ENCODE measurements around the gene DPM2. TPM values are rescaled to one million over a fixed set of nuclear protein-coding genes. Genes with fewer than 3 reads are reported as not detected.

DPM2 gene
- polyA plus RNA-seq, 10 donors, result 15.7 to 25.3 (median 22.5) TPM

DNA sequence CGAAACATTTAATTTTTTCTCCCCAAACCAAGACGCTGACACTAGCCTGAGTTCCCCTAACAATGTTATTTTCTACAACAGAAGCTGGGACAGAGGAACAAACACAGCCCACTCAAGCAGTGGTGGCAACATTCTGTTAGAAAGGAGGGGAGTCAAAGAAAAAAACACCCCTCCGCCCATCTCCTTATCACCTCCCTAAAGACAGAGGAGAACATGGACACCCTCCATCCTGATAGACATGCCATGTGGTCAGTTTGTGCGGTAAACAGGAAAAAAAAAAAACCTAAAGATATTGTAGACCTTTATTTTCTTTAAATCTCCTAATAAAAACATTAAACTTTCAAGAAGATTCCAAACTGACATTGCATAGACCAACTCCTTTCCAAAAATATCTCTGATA lies 2.9 kb upstream of the DPM2 start:
- DNase-seq, result no peak

DNA sequence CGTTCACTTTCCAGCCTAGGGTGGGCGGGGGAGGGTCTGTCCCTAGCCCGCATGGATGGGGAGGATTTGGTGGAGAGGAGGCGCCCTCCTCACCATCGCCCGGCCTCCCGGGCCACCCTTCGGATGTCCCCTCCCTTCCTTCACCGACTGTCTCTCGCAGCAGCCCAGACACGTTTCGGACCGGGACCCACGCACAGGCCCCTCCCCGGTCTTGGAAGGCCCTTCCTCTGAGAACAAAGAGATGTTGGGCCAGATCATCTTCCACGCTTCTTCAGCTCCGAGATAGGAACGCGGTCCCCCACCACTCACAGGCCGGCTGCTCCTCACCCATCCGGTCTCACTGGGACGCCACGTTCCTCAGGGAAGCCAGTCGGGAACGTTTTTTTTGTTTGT lies 640 bp upstream of the DPM2 start:
- peak in 1 of 3 donors; percentile 75 for DNase-seq

DNA sequence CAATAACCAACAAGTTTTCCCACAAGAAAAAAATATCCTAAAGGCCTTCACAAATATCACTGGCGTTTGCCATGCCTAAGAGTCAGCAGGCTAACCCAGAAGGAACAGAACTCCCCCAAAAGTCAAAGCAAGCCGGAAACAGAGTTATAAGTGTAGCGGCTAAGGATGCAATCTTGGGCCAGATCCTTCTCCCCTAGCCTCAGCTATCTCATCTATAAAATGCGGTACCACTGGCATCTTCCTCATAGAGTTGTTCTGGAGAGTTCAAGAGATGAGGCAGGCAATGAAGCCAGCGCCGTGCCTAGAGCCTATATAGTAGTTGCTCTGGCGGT lies 632 bp downstream of the DPM2 start:
- no peak for DNase-seq

DNA sequence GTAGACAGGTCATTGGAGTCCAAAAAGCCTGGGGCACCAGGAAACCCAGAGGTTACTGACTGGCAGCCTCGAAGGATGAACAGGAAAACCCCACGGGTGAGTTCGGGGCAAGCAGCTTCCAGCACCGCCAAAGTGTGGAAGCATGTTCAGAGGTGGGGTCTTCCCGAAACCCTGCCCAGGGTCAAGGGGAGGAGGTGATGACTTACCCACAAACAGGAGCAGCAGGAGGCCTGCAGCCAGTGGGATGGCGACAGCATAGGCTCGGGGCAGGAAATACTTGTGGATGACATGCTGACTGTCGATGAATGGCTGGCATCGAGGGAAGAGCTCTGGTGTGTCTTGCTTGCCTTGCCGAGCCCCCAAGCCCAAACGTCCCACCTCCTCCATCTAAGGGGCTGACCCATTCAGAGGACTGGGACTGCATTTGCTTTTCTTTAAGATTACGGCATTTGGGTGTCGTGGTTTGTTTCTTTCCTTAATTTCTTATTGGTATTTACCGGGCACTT lies 1.3 kb downstream of the DPM2 start:
- DNase-seq, result no peak

DNA sequence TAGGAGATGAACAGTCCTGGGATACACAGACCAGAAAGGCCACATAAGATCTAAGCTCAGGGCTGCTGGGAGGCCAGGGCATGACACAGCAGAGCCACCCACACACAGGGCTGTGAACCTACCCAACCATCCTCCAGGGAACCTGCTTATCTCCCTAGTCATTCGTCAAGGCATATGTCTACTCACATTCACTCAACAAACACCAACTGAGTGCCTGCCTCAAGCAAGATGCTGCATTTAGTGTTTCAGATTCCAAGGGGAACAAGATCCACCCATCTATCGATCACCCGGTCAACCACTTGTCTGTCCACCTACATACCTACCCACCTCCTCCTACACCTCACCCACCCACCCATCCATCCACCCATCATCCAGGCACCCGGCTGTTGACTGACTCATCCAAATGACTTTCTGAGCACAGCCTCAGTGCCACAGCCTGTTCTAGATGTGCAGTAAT lies 1.9 kb downstream of the DPM2 start:
- DNase-seq, result no peak

DNA sequence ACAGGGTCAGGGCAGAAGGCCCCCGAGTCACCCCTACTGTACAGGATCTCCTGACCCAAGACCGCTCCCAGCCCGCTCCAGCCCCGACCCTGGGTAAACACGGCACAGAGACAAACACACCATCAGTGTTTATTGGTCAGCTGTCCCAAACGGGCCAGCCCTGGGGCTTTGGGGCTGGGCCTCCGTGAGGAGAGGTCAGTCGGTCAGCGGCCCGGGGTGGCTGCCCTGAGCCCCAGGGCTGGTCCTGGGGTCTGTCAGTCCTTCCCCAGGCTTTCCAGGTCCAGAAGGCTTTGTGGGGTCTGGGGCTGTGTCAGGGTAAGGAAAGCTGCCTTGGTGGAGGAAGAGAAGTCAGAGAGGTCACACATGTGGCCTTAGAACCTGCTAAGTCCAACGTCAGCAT lies 2.7 kb downstream of the DPM2 start:
- no peak for DNase-seq

DNA sequence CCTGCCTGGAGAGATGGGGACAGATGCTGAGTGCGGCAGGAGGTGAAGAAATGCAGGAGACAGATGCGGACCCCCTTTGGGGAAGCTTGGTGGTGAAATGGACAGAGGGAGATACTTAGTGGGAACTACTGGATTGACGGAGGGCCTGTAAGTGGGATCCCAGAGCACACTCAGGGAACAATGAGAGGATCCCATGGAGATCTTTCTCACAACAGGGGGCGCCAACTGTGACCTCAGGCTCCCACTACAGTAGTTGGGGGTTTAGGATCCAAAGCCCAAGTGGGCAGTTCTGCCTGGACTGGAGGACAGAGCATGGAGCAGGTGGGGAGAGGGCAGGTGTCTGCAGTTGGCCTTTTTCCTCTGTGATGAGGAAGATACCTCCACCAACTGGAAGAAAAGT lies 3.4 kb downstream of the DPM2 start:
- DNase-seq, result no peak

DNA sequence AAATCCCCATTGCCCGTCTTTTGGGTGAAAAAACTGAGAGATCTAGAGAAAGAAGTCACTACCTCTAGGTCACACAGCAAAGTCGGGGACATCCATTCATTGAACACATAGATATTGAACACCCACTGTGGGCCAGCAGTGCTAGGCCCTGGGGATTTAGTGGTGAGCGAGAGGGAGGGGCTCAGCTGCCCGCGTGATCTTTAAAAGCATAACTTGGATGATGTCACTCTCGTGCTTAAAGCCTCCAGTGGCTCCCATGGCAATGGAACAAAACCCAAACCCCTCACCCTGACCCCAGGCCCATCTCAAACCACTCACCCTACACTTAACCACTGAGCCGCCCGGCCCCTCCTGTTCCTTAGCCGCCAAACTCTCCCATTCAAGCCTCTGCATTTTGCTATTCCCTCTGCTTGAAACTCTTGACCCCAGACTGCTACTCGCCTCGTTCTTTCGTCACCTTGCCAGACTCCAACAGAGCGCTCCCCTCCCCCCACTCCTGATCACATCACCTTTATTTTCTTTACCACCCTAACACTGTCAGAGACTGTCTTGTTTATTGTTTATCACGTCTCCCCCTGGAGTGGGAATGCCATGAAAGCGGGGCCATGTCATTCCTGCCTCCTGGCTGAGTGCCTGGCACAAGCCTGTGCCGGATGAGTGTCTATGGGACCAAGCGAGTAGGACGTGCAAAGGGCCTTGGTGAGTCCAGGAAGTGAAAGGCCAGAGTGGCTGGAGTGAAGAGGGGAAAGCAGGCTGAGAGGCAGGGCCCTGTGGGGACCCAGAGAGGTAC lies 6.4 kb downstream of the DPM2 start:
- no peak for DNase-seq

DNA sequence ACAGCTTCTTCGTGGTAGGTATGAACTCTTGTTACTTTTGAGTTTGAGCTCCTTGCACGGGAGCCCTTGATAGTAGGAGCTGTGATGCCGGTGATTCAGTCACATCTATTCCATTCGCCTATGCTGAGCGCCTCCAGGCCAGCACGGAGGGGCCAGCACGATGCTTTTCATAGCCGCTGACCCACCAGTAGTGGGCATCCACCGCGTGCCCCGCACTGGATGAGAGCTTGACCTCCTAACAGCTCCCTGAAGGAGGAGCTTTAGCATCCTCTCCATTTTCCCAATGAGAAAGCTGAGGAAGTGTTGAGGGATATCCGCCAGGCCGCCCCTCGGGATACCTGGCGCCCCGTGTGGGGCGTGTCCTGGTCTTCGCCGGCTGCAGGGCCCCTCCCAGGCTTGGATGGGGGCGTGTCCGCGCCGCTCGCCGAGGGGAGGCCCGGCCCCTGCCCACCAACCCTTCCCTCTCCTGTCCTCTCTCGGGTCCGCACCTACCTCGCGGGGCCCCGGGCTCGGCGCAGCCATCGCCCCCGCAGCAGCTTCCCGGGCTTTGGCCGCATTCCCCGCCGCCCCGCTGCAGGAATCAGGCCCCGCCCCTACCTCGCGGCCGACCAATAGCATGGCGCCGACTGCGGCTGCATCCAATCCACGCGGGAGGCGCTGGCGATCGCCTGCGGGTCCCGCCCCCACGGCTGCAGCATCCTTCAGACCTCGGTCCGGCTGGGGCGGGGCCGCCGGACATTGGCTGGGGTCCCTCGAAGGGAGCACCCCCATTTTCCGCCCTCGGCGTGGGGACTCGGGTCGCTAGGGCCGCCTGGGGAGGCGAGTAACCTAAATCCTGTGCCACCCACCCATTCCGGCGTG lies 7.2 kb downstream of the DPM2 start, which contains the start of gene PIP5KL1:
Gene PIP5KL1 (minus strand): TSS at position 547 of the 861 bp plus-strand sequence. CDS start 25 bp downstream, at position 522.
- peak; percentile 61 to 94 (median 86) for DNase-seq

DNA sequence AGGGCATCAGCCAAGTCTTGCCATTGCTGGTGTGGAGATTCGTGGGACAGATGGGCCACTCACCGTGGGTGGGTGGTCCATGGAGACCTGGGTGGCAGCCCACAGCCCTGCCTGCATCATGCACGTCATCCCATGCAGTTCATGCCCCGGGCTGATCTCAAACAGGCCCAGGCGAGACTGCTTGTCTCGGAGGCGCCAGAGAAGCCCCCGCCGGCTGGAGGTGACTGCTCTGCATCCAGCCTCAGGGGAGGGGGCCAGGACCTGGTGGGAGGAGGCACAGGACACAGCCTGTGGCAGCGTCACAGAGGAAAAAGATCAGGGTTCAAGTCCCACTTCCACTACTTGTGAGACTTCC lies 8.1 kb downstream of the DPM2 start:
- no peak for DNase-seq

DNA sequence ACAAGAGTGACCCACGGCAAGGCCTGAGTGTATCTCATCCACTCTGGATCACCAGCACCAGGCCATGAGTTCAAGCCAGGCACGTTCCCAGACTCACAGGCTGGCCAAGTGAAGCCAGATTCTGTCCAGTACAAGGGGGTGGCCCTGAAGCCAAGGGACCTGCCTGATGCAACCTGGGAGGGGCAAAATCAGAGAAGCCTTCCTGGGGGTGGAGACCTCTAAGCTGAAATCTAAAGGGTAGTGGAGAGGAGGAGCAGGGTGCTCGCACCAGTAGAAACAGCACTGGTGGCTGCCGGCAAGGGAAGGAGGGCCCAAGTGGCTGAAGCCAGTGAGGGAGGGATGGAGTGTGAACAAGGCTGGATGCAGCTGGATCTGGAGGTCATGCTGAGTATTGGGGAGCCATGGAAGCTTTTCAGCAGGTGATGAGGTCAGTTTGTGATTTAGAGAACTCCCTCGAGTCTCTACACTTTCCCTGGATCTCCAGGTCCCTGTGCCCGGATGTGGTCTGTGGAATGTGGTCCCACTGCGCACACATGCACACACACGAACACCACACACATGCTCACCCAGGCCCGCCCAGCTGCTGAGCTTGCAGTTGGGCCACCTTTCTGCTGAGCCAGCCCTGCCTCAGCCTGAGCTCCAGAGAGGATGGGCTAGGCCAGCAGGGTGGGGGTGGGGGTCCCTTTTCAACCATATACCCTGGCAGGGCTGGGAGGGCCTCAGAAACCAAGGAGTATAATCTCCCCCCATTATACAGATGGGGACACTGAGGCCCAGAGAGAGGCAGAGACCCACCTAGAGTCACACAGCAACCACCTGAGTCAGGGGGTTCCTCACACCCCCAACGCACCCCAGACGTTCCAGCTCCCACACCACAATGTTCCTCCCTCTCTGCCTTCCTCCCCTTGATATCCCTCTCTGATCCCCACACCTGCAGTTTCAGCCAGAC lies 8.7 kb downstream of the DPM2 start:
- DNase-seq, result no peak

DNA sequence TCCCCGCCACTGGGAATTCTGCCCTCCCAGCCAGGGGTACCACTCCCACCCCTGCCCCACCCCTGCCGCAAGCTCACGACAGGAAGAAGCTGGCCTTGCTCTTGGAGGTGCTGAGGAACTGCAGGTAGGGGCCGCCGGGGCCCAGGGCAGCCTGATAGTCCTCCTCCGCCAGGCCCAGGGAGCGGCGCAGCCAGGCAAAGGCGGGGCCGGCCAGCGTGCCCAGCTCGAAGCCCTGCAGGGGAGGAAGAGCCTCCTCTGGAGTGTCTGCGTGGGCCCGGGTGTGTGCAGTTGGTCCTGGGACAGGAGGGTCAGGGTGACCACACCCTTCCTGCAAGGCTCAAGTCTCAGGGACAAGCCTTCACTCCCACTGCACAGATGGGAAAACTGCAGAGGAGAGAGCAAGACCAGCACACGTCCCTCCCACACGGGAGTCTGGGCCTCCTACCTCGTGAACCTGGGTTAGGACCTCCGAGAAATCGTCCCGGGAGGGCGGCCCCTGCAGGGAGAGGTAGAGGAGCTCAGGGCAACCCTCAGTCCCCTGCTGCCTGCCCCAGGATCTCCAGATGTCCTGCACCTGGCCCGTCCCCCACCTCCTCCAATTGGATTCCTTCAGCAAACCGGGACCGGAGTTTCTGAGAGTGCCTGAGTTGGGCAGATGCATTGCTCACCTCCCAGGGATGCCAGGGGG lies 9.5 kb downstream of the DPM2 start:
- no peak for DNase-seq

DNA sequence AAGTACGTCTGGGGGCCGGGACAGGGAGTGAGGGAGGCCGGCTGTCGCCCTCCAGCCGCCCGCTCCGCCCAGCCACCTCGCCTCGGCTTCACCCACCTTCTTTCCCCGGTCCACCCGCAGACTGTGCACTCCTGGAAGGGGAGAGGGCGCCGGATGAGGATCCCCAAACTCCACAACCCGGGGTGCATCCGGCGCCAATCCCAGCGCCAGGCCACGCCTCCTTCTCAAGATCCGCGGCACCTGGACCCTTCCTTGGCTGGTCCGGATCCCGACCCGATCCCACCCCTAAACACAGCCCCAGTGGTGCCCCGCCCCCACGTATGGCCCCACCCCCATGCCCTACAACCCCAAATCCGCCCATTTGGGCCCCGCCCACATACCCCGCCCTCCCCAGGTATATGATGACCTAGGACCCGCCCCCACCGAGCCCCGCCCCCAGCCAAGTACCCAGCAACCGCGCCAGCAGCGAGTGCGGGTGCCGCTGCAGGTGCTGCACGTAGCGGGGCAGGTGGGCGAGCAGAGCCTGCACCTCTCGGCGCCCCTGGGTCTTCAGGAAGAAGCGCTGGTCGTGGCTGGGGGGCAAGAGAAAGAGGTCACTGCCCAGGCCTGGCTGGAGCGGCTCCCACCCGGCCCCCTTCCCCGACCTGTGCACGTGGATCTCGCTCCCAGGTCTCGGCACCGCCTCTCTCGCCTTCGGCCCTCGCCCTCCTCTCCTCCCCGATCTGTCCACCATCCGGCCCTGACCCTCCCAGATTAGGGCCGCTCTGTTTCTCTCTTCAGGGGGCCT lies 10.3 kb downstream of the DPM2 start:
- no peak for DNase-seq

DNA sequence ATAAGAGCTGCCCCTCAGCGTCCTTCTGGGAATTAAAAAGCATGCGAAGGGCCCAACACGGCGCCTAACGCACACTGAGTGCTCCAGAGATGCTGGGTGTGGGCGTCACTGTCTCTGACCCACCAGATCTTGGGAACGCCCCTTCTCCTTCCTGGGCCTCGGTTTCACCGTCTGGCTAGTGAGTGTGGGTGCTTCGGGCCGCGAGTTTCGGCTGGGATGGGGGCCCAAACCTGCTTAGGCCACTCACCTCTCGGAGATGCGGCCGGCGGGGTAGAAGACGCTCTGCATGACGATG lies 10.8 kb downstream of the DPM2 start:
- no peak for DNase-seq

DNA sequence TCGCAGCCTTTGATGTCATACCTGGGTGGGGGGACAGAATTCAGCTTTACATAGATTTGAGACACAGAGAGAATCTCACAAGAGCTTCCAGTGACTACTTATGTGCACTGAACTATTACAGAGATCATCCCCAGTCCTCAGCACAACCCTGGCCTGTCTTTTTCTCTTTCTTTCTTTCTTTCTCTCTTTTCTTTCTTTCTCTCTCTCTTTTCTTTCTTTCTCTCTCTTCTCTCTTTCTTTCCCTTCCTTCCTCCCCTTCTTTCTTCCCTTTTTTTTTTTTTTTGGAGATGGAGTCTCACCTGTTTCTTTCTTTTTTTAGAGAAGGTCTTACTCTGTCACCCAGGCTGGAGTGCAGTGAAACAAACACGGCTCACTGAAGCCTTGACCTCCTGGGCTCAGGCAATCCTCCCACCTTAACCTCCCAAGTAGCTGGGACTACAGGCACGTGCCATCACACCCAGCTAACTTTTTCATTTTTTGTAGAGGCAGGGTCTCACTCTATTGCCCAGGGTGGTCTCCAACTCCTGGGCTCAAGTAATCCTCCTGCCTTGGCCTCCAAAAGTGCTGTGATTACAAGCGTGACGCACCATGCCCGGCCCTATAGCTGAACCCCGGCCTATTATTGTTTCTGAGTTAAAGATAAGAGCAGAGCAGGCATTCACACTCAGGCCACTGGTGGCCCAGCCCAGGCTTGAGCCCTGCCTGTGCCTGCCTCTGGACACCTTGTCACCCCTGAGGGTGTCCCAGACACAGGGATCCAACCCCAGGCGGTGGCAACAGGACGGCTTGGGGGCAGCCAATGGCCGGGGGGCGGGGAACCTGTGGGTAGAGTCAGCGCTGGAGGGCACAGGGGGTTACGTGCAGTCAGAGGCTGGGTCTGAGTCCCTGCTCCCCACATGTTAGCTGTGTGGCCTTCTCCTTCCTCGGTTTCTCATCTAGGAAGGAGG lies 11.4 kb downstream of the DPM2 start:
- no peak for DNase-seq

DNA sequence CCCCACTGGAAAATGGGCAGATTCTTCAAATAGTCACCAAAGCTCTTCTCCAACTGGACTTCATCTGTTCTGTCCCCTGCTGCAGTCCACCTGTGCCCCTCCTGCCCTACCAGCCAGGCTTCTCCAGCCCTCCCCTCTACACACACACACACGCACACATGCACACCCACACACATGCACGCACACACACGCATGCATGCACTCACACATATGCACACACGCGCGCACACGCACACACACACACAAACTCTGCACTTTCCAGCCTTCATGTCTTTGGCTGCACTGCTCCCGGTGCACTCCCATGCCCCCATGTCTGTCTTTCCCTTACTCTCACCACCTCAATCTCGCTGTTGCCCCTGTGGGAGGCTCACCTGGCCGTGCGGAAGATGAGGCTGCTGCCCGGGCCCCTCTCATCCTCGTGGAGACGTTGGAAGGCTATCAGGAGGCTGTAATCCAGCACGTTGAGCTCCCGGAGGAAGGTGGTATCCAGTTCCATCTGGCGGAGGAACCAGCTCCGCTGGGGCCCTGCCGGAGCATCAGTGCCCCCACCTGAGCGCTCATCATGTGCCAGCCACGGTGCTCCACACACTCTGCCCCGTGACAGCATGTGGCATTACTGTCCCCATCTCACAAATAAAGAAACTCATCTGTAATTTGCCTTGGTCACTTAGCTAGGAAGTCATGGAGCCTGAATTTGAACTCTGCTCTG lies 12.8 kb downstream of the DPM2 start:
- no peak for DNase-seq

DNA sequence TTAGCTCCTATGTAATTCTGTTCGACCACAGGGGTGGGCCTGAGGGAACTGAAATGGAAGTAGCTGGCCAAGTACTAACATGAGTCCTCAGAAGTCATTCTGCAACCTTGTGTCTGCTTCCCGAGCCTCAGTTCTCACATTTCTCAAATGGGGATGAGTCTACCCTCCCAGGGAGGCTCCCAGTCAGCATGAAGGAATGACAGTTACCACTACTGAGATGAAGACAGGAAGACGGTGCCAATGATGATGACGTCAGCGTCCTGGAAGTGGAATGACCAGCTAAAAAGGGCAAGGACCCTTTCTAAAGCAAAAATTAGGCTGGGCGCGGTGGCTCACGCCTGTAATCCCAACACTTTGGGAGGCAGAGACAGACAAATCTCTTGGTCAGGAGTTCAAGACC lies 13.9 kb downstream of the DPM2 start:
- DNase-seq, result peak in 1 of 3 donors; percentile 83

DNA sequence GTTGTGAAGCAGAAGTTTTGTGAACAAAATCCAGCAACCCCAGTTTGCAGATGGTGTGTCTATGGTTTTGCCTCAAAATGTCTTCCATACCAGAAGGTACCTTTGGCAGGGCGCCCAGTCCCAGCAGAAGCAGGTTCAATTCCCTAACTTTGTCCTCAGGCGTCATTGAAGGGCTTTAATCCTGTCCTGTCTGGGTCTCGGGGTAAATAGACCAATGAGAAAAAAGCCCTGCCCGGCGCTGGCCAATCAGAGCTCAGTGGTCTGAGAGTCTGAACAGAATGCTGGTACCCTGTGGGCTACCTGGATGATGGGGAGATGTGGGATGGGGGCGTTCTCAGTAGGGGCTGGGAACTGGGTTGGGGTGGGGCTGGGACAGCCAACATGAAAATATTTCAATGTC lies 14.6 kb downstream of the DPM2 start:
- no peak for DNase-seq

All from muscle of back (tissue), 11 donors.